ENCODE measurements around the gene RNF208.

Gene RNF208

DNA sequence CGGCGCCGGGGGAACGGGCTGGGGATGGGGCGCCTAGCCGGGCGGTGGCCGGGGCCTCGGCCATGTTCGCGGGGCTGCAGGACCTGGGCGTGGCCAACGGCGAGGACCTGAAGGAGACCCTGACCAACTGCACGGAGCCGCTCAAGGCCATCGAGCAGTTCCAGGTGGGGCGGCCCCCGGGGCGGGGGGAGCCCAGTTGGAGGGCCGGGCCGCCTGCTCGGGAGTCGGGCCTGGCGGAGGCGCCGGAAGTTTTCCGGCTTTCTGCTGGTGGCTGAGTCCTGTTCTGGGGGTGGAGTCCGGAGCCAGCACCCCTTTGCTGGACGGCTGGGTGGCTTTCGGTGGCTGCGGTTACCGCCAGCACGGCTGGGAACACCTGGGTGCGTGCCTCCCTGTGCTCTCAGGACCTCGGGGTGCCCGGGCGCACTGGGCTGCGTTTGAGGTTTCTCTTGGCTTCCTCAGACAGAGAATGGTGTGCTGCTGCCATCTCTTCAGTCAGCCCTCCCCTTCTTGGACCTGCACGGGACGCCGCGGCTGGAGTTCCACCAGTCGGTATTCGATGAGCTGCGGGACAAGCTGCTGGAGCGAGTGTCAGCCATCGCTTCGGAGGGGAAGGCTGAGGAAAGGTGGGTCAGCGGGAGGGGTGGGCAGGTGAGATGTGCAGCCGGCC lies 33.5 kb upstream of the RNF208 start:
- DNase-seq (peak; percentile 49), ATAC-seq (ENCODE audit: insufficient read depth, low read depth) (peak; percentile 27)
- Histone ChIP-seq H3K36me3 (ENCODE audit: insufficient read depth, low read length) (peaks cover 29% of the 10 kb centered on the region), H2AFZ (ENCODE audit: low read depth, low read length) (peak overlapping the region; percentile 83), H3K27ac (ENCODE audit: low read length) (peak overlapping the region; percentile 72), H3K4me2 (ENCODE audit: insufficient read depth, low read length) (peak overlapping the region; percentile 96), H3K4me1 (ENCODE audit: insufficient read depth, low read length) (peaks cover 31% of the 10 kb centered on the region), H3K27me3 (ENCODE audit: insufficient read depth, low read length, poor library complexity) (no peaks in the 10 kb centered on the region), H4K20me1 (ENCODE audit: insufficient read depth, low read length) (peaks cover 14% of the 10 kb centered on the region), H3K9me3 (ENCODE audit: insufficient read depth, low read length, severe bottlenecking) (no peaks in the 10 kb centered on the region), H3K79me2 (ENCODE audit: insufficient read depth, low read length) (peaks cover 38% of the 10 kb centered on the region), H3K9ac (ENCODE audit: low read depth, low read length) (peak overlapping the region; percentile 91), H3K4me3 (ENCODE audit: low read depth in 1 of 2, low read length in 2 of 2) (peak overlapping the region; percentile 91 to 93)
- TF ChIP-seq, protein P1, sequence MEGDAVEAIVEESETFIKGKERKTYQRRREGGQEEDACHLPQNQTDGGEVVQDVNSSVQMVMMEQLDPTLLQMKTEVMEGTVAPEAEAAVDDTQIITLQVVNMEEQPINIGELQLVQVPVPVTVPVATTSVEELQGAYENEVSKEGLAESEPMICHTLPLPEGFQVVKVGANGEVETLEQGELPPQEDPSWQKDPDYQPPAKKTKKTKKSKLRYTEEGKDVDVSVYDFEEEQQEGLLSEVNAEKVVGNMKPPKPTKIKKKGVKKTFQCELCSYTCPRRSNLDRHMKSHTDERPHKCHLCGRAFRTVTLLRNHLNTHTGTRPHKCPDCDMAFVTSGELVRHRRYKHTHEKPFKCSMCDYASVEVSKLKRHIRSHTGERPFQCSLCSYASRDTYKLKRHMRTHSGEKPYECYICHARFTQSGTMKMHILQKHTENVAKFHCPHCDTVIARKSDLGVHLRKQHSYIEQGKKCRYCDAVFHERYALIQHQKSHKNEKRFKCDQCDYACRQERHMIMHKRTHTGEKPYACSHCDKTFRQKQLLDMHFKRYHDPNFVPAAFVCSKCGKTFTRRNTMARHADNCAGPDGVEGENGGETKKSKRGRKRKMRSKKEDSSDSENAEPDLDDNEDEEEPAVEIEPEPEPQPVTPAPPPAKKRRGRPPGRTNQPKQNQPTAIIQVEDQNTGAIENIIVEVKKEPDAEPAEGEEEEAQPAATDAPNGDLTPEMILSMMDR (IDR thresholded peaks at IDR 0.05; ENCODE audit: borderline replicate concordance, extremely low read depth, low read length, poor library complexity, severe bottlenecking) = no peak
- TF ChIP-seq EZH2 (IDR thresholded peaks at IDR 0.05; ENCODE audit: borderline replicate concordance, low read depth, low read length, severe bottlenecking) = no peak

- Histone ChIP-seq H3K4me2 (ENCODE audit: insufficient read depth, low read length) (peak within 1 kb of the TSS; percentile 96), H2AFZ (ENCODE audit: low read depth, low read length) (peak within 1 kb of the TSS; percentile 90), H3K4me1 (ENCODE audit: insufficient read depth, low read length) (peaks cover 31% of the 10 kb centered on the region), H4K20me1 (ENCODE audit: insufficient read depth, low read length) (peaks cover 14% of the 10 kb centered on the region), H3K79me2 (ENCODE audit: insufficient read depth, low read length) (peaks cover 38% of the 10 kb centered on the region), H3K27ac (ENCODE audit: low read length) (peak within 1 kb of the TSS; percentile 73), H3K9ac (ENCODE audit: low read depth, low read length) (peak within 1 kb of the TSS; percentile 91), H3K4me3 (ENCODE audit: low read depth in 1 of 2, low read length in 2 of 2) (peak within 1 kb of the TSS; percentile 91 to 93), H3K36me3 (ENCODE audit: insufficient read depth, low read length) (peaks cover 29% of the 10 kb centered on the region), H3K27me3 (ENCODE audit: insufficient read depth, low read length, poor library complexity) (no peaks in the 10 kb centered on the region), H3K9me3 (ENCODE audit: insufficient read depth, low read length, severe bottlenecking) (no peaks in the 10 kb centered on the region)
- peak; percentile 85 for ATAC-seq (ENCODE audit: insufficient read depth, low read depth)
- peak; percentile 91 for DNase-seq
- TF ChIP-seq, protein P1 (IDR thresholded peaks at IDR 0.05; ENCODE audit: borderline replicate concordance, extremely low read depth, low read length, poor library complexity, severe bottlenecking) = no peak
- TF ChIP-seq EZH2 (IDR thresholded peaks at IDR 0.05; ENCODE audit: borderline replicate concordance, low read depth, low read length, severe bottlenecking) = no peak
Observed at GRCh38 chr9:137254624-137255447, 32.8 kb upstream of the RNF208 start, which contains the start of gene NELFB. NELFB (plus strand) TSS chr9:137255327.

DNA sequence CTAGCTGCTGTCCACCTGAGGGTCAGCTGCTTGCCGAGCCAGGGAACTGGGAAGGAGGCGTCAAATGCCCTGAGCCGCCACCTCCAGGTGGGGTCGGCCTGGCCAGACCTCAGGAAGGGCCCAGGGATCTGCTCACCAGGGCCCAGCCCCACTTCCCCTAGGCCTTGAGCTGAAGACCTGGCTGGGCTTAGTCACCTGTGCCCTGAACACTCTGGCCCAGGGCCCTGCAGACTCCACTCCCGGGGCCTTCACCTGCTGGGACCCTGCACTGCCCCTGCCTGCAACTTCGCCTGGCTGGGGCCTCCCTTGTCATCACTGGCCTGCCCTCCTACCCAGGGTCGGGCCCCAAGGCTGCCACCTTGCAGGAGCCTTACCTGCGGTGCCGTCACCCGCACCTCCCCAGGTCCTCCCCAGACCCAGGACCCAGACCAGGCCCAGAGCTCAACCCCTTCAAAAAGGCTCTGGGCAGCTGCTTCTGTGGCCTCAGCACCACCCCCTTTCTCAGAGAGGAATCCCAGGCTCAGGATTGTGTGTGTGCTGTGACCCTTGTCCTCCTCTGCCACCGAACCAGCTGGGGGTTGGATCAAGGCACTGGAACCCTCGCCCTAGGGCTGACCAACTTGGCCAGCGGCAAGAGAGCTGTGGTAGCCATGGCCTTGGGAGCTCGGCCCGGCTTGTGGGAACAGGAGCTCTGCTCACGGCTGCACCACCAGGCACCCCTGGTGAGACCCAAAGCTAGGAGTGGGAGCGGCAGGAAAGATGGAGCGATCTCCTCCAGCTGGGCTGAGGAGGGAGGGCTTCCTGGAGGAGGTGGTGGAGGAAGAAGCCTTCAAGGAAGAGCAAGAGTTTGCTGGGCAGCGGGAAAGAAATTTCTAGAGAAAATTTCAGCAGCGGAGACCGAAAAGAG lies 31.9 kb upstream of the RNF208 start:
- H3K27me3 ChIP-seq (ENCODE audit: insufficient read depth, low read length, poor library complexity) = no peaks in the 10 kb centered on the region
- peak overlapping the region; percentile 94 for H3K4me2 ChIP-seq (ENCODE audit: insufficient read depth, low read length)
- no peak; the same call in 2 of the 3 replicates for ATAC-seq (ENCODE audit: insufficient read depth, low read depth)
- DNase-seq = no peak
- H3K4me3 ChIP-seq (ENCODE audit: low read depth in 1 of 2, low read length in 2 of 2) = peak overlapping the region; percentile 51 to 91
- peak overlapping the region; percentile 90 for H2AFZ ChIP-seq (ENCODE audit: low read depth, low read length)
- TF ChIP-seq EZH2 (IDR thresholded peaks at IDR 0.05; ENCODE audit: borderline replicate concordance, low read depth, low read length, severe bottlenecking) = no peak
- TF ChIP-seq, protein P1 (IDR thresholded peaks at IDR 0.05; ENCODE audit: borderline replicate concordance, extremely low read depth, low read length, poor library complexity, severe bottlenecking) = no peak
- peaks cover 14% of the 10 kb centered on the region for H4K20me1 ChIP-seq (ENCODE audit: insufficient read depth, low read length)
- peak overlapping the region; percentile 73; the same call in 1 of the 2 replicates for H3K27ac ChIP-seq (ENCODE audit: low read length)
- peaks cover 31% of the 10 kb centered on the region for H3K4me1 ChIP-seq (ENCODE audit: insufficient read depth, low read length)
- H3K9ac ChIP-seq (ENCODE audit: low read depth, low read length) = peak overlapping the region; percentile 91
- H3K9me3 ChIP-seq (ENCODE audit: insufficient read depth, low read length, severe bottlenecking) = no peaks in the 10 kb centered on the region
- H3K79me2 ChIP-seq (ENCODE audit: insufficient read depth, low read length) = peaks cover 35% of the 10 kb centered on the region
- peaks cover 24% of the 10 kb centered on the region for H3K36me3 ChIP-seq (ENCODE audit: insufficient read depth, low read length)
